ENCODE measurements around the gene CBY1.

The CBY1 gene

GRCh38 chr22:38721551-38721950 is 65.1 kb downstream of the CBY1 start:
- in situ Hi-C loops (cut with HindIII; ENCODE audit: low sequenced_read_pairs) = no loop called here

Measured in DLD1 (cell line).